OCI-LY1 (cell line): Measurements from ENCODE around the gene HOXA9.

ENCODE experiments used
- H2AFZ ChIP-seq: fragments of 200-600 bp; sonication (generic), shearing (Covaris generic); 2 replicates; pipeline ENCODE4 v1.6.0; 2014; ENCODE audit warnings: antibody characterized with exemption, mild to moderate bottlenecking, low read length
- H3F3A ChIP-seq: fragments of 200-600 bp; sonication (generic), shearing (Covaris generic); 2 replicates; pipeline ENCODE4 v1.6.0; 2014; ENCODE audit warnings: mild to moderate bottlenecking, antibody characterized with exemption, low read length, moderate library complexity; ENCODE audit not compliant: insufficient read depth
- H3K27ac ChIP-seq: fragments of 200-600 bp; sonication (generic); 2 replicates; pipeline ENCODE4 v1.5.1; 2014; ENCODE audit warnings: low read length, mixed run types, mild to moderate bottlenecking, low read depth; ENCODE audit not compliant: poor library complexity, severe bottlenecking
- H3K27me3 ChIP-seq: fragments of 200-600 bp; sonication (generic); 2 replicates; pipeline ENCODE4 v1.6.0; 2014; ENCODE audit warnings: antibody characterized with exemption, mild to moderate bottlenecking, low read length, moderate library complexity; ENCODE audit not compliant: insufficient read depth
- H3K36me3 ChIP-seq: fragments of 200-600 bp; sonication (generic); 2 replicates; pipeline ENCODE4 v1.6.1; 2014; ENCODE audit warnings: mild to moderate bottlenecking, antibody characterized with exemption, low read length, moderate library complexity, mixed read lengths; ENCODE audit not compliant: insufficient read depth
- H3K4me1 ChIP-seq: fragments of 200-600 bp; sonication (generic); 2 replicates; pipeline ENCODE4 v1.5.1; 2014; ENCODE audit warnings: mild to moderate bottlenecking, low read length, moderate library complexity; ENCODE audit not compliant: insufficient read depth, severe bottlenecking
- H3K4me2 ChIP-seq: fragments of 200-600 bp; sonication (generic), shearing (Covaris generic); 2 replicates; pipeline ENCODE4 v1.6.1; 2014; ENCODE audit warnings: low read length
- H3K4me3 ChIP-seq: fragments of 200-600 bp; sonication (generic); 2 replicates; pipeline ENCODE4 v1.5.1; 2014; ENCODE audit warnings: low read length, low read depth, mild to moderate bottlenecking, mixed read lengths; ENCODE audit not compliant: poor library complexity, severe bottlenecking
- H3K79me2 ChIP-seq: fragments of 200-600 bp; shearing (Covaris generic); 2 replicates; pipeline ENCODE4 v1.6.1; 2016; ENCODE audit warnings: mixed run types, low read length, mixed read lengths; ENCODE audit not compliant: insufficient read depth
- H3K9ac ChIP-seq: fragments of 200-600 bp; sonication (generic), shearing (Covaris generic); 2 replicates; pipeline ENCODE4 v1.6.1; 2014; ENCODE audit warnings: mild to moderate bottlenecking, low read length, mixed read lengths
- H3K9me2 ChIP-seq: fragments of 200-600 bp; sonication (generic), shearing (Covaris generic); 2 replicates; pipeline ENCODE4 v1.6.1; 2014; ENCODE audit warnings: low read depth, mild to moderate bottlenecking, low read length, mixed read lengths
- H3K9me3 ChIP-seq: fragments of 200-600 bp; shearing (Covaris generic); 2 replicates; pipeline ENCODE4 v1.6.1; 2014; ENCODE audit warnings: low read length, mixed read lengths
- H4K20me1 ChIP-seq: fragments of 200-600 bp; sonication (generic), shearing (Covaris generic); 2 replicates; pipeline ENCODE4 v1.6.0; 2016; ENCODE audit warnings: mild to moderate bottlenecking, low read length; ENCODE audit not compliant: insufficient read depth
- CTCF ChIP-seq: fragments of 200-600 bp; sonication (generic), shearing (Covaris generic); IDR thresholded peaks from 2 replicates; pipeline ENCODE4 v1.5.1; 2017; ENCODE audit warnings: mild to moderate bottlenecking, antibody characterized with exemption, low read length, moderate library complexity, mixed read lengths
- EZH2 ChIP-seq: fragments of 200-600 bp; sonication (generic), shearing (Covaris generic); IDR thresholded peaks from 2 replicates; pipeline ENCODE4 v1.8.0; 2017; ENCODE audit warnings: borderline replicate concordance, mixed run types, mild to moderate bottlenecking, antibody characterized with exemption, low read length, moderate library complexity, mixed read lengths

Gene HOXA9

GRCh38 chr7:27155816-27156507, 9.4 kb downstream of the HOXA9 start:
- Histone ChIP-seq H3K9me3 (no peaks in the 10 kb centered on the region), H4K20me1 (no peaks in the 10 kb centered on the region), H3F3A (no peaks in the 10 kb centered on the region), H2AFZ (no peak overlapping the region), H3K79me2 (no peaks in the 10 kb centered on the region), H3K4me2 (no peak overlapping the region), H3K4me3 (no peak overlapping the region), H3K9me2 (no peaks in the 10 kb centered on the region), H3K4me1 (peaks cover 23% of the 10 kb centered on the region), H3K9ac (no peak overlapping the region), H3K36me3 (no peaks in the 10 kb centered on the region), H3K27me3 (peaks cover 8% of the 10 kb centered on the region; the same call in 1 of the 2 replicates), H3K27ac (no peak overlapping the region)
- TF ChIP-seq CTCF (no peak), EZH2 (no peak)

GRCh38 chr7:27154901-27155815, 10.2 kb downstream of the HOXA9 start:
- no peaks in the 10 kb centered on the region for H3K9me3 ChIP-seq
- H3K79me2 ChIP-seq: no peaks in the 10 kb centered on the region
- peaks cover 8% of the 10 kb centered on the region; the same call in 1 of the 2 replicates for H3K27me3 ChIP-seq
- H3K4me1 ChIP-seq: peaks cover 24% of the 10 kb centered on the region
- H3K4me2 ChIP-seq: peak overlapping the region; percentile 29; the same call in 1 of the 2 replicates
- no peaks in the 10 kb centered on the region for H3K36me3 ChIP-seq
- H3K9me2 ChIP-seq: no peaks in the 10 kb centered on the region
- H3K27ac ChIP-seq: no peak overlapping the region
- no peaks in the 10 kb centered on the region for H4K20me1 ChIP-seq
- TF ChIP-seq CTCF: no peak
- TF ChIP-seq EZH2: no peak
- no peak overlapping the region for H2AFZ ChIP-seq
- no peak overlapping the region for H3K9ac ChIP-seq
- H3K4me3 ChIP-seq: peak overlapping the region; percentile 10
- no peaks in the 10 kb centered on the region for H3F3A ChIP-seq

GRCh38 chr7:27154369-27154768, 11.0 kb downstream of the HOXA9 start:
- Histone ChIP-seq H3K27me3 (peaks cover 9% of the 10 kb centered on the region; the same call in 1 of the 2 replicates), H4K20me1 (no peaks in the 10 kb centered on the region), H3F3A (no peaks in the 10 kb centered on the region), H3K27ac (no peak overlapping the region), H3K4me3 (no peak overlapping the region), H3K4me1 (peaks cover 28% of the 10 kb centered on the region), H3K36me3 (no peaks in the 10 kb centered on the region), H3K9me2 (no peaks in the 10 kb centered on the region), H3K9ac (no peak overlapping the region), H3K9me3 (no peaks in the 10 kb centered on the region), H2AFZ (no peak overlapping the region), H3K4me2 (no peak overlapping the region; the same call in 1 of the 2 replicates), H3K79me2 (no peaks in the 10 kb centered on the region)
- TF ChIP-seq EZH2: no peak
- no peak for TF ChIP-seq CTCF
